Measurements from ENCODE around the gene PKD2.

- TF ChIP-seq LEF1 (IDR thresholded peaks at IDR 0.05; ENCODE audit: borderline replicate concordance) (no peak), SUZ12 (IDR thresholded peaks at IDR 0.05) (no peak), BHLHE40 (IDR thresholded peaks at IDR 0.05; ENCODE audit: borderline replicate concordance) (no peak), SP1 (IDR thresholded peaks at IDR 0.05) (no peak), CTBP1 (IDR thresholded peaks at IDR 0.05; ENCODE audit: borderline replicate concordance) (no peak)
These were observed 23.4 kb upstream of the PKD2 start for GRCh38 chr4:87983996-87984395.
